ENCODE results near the gene GPX4.

GPX4 gene

DNA sequence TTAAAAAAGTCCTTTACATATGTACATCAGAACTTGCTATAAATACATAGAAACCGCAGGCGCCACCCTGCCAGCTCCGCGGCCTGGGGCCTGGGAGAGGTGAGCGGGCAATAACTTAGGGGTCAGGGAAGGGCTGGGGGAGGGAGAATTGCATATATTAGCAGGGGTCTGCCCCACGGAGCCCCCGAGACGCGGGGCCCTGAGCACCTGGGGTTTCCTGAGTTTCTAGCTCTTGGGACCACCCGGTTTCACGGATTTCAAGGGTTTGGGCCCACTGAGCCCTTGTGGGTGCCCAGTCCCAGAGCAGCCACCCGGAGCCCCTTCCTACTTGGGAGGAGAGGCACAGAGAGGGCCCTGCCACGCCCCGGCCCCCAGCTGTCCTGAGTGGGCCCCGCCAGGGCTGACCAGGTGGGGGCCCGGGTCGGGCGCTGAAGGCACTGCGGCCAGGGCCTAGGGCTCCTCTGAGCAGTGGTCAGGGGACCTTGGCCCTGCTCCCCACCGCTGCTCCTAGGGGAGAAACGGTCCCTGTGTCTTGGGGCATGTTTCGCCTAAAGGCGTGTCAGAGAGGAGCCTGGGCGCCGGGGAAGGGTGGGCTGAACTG lies 4.0 kb downstream of the GPX4 start:
- peaks cover 27% of the 10 kb centered on the region for H3K4me1 ChIP-seq (ENCODE audit: low read length)
- no peak overlapping the region for H2AFZ ChIP-seq (ENCODE audit: low read depth, low read length)
- peaks cover 30% of the 10 kb centered on the region for H4K20me1 ChIP-seq (ENCODE audit: insufficient read depth, low read length)
- peaks cover 38% of the 10 kb centered on the region for H3K36me3 ChIP-seq (replicated peaks; ENCODE audit: low read depth, low read length)
- H3K4me3 ChIP-seq (ENCODE audit: low read length) = no peak overlapping the region
- no peaks in the 10 kb centered on the region for H3K27me3 ChIP-seq (ENCODE audit: low read depth, low read length)
- no peak overlapping the region for H3K4me2 ChIP-seq (ENCODE audit: low read length)
- TF ChIP-seq, protein P1, sequence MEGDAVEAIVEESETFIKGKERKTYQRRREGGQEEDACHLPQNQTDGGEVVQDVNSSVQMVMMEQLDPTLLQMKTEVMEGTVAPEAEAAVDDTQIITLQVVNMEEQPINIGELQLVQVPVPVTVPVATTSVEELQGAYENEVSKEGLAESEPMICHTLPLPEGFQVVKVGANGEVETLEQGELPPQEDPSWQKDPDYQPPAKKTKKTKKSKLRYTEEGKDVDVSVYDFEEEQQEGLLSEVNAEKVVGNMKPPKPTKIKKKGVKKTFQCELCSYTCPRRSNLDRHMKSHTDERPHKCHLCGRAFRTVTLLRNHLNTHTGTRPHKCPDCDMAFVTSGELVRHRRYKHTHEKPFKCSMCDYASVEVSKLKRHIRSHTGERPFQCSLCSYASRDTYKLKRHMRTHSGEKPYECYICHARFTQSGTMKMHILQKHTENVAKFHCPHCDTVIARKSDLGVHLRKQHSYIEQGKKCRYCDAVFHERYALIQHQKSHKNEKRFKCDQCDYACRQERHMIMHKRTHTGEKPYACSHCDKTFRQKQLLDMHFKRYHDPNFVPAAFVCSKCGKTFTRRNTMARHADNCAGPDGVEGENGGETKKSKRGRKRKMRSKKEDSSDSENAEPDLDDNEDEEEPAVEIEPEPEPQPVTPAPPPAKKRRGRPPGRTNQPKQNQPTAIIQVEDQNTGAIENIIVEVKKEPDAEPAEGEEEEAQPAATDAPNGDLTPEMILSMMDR (IDR thresholded peaks at IDR 0.05; ENCODE audit: low read depth, low read length) = no peak
- TF ChIP-seq EZH2phosphoT487 (IDR thresholded peaks at IDR 0.05; ENCODE audit: low read depth) = no peak
- no peak overlapping the region; the same call in 1 of the 2 replicates for H3K9ac ChIP-seq (ENCODE audit: low read length)
- no peaks in the 10 kb centered on the region for H3K9me3 ChIP-seq (ENCODE audit: insufficient read depth, low read length)
- peak overlapping the region; percentile 56 for H3K27ac ChIP-seq (ENCODE audit: low read length)
- peaks cover 16% of the 10 kb centered on the region for H3K79me2 ChIP-seq (ENCODE audit: low read length)

DNA sequence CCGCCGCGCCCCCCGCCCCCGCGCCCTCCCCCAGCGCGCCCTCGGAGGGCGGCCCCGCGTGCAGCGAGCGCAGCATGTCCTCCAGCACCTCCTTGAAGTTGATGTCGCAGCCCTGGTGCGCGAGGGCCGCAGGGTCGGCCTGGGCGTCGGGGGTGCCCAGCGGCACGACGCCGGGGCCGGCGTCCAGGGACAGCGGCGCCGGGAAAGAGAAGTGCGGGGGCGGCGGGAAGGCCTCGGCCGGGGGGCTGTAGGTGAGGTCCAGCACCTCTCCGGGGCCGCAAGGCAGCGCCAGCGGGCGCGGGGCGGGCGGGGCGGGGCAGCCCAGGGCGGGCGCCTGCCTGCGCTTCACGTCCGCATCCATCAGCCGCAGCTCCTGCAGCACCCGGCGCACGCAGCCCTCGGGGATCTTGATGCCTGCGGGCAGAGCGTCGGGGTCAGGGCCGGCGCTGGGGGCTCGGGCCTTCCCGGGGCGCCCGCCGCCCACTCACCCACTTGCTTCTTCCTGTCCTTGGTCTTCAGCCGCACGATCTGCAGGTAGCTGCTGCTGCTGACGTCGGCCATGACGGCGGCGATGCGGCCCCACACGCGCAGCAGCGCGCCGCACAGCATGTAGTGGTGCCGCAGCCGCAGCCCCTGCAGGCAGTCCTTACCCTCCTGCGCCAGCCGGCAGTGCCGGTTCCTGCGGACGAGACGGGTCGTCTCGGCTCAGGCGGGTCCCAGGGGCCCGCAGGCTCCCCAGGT lies 4.7 kb downstream of the GPX4 start:
- Histone ChIP-seq H2AFZ (ENCODE audit: low read depth, low read length) (no peak overlapping the region), H3K27me3 (ENCODE audit: low read depth, low read length) (no peaks in the 10 kb centered on the region), H3K9ac (ENCODE audit: low read length) (no peak overlapping the region), H3K79me2 (ENCODE audit: low read length) (peaks cover 16% of the 10 kb centered on the region), H3K36me3 (replicated peaks; ENCODE audit: low read depth, low read length) (peaks cover 39% of the 10 kb centered on the region), H3K4me3 (ENCODE audit: low read length) (no peak overlapping the region), H3K27ac (ENCODE audit: low read length) (no peak overlapping the region), H4K20me1 (ENCODE audit: insufficient read depth, low read length) (peaks cover 30% of the 10 kb centered on the region), H3K4me1 (ENCODE audit: low read length) (peaks cover 22% of the 10 kb centered on the region), H3K4me2 (ENCODE audit: low read length) (no peak overlapping the region), H3K9me3 (ENCODE audit: insufficient read depth, low read length) (no peaks in the 10 kb centered on the region)
- TF ChIP-seq, protein P1 (IDR thresholded peaks at IDR 0.05; ENCODE audit: low read depth, low read length) = no peak
- no peak for TF ChIP-seq EZH2phosphoT487 (IDR thresholded peaks at IDR 0.05; ENCODE audit: low read depth)

DNA sequence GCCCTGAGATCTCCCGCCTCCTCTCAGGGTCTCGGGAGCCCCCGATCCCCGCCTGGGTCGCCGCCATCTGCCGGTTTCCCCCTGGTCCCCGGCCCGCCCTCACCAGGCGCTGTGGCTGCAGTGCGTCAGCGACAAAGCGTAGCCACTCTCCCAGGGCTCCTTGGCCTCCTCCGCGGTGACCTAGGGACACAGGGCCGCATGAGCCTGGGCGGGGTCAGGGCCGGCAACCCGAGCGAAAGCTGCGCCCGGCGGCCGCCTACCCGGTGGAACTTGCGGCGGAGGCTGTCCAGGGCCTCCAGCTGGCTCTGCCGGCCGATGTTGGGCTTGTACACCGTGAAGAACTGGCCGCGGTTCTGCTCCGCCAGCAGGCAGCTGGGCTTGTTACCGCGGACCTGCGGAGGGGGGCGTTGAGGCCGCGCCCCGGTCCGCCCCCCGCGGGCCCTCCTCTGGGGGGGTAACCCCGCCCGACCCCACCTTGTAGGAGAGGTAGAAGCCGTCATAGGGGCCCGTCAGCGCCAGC lies 5.3 kb downstream of the GPX4 start:
- Histone ChIP-seq H3K36me3 (replicated peaks; ENCODE audit: low read depth, low read length) (peaks cover 43% of the 10 kb centered on the region), H3K4me3 (ENCODE audit: low read length) (no peak overlapping the region), H2AFZ (ENCODE audit: low read depth, low read length) (no peak overlapping the region), H3K4me1 (ENCODE audit: low read length) (peaks cover 23% of the 10 kb centered on the region), H4K20me1 (ENCODE audit: insufficient read depth, low read length) (peaks cover 30% of the 10 kb centered on the region), H3K4me2 (ENCODE audit: low read length) (no peak overlapping the region), H3K9ac (ENCODE audit: low read length) (no peak overlapping the region), H3K27me3 (ENCODE audit: low read depth, low read length) (no peaks in the 10 kb centered on the region), H3K79me2 (ENCODE audit: low read length) (peaks cover 16% of the 10 kb centered on the region), H3K27ac (ENCODE audit: low read length) (no peak overlapping the region), H3K9me3 (ENCODE audit: insufficient read depth, low read length) (no peaks in the 10 kb centered on the region)
- no peak for TF ChIP-seq EZH2phosphoT487 (IDR thresholded peaks at IDR 0.05; ENCODE audit: low read depth)
- TF ChIP-seq, protein P1 (IDR thresholded peaks at IDR 0.05; ENCODE audit: low read depth, low read length) = no peak
